Esophagus muscularis mucosa (tissue), 4 donors: ENCODE data around the gene FBLIM1. TPM values are rescaled to one million over a fixed set of nuclear protein-coding genes. Genes with fewer than 3 reads are reported as not detected.
"Not testable (repeated sequence)": the region's sequence is repeated elsewhere in the genome, so short reads cannot be mapped to it uniquely, and the experiment has no call there.

Experiments used
- DNase-seq: peaks from one replicate; pipeline ENCODE4 v3.0.0-alpha.2; 2017; ENCODE audit errors: extremely low spot score
- H3K27ac ChIP-seq, 4 donors: fragments of 200-600 bp; sonication (generic); replicated peaks in 1 of 4; 1 replicate in 3 of 4; 2 replicates in 1 of 4; pipeline ENCODE4 v1.5.1; 2016 to 2019; ENCODE audit warnings: mild to moderate bottlenecking in 1 of 4
- H3K27me3 ChIP-seq, 4 donors: fragments of 200-600 bp; sonication (generic); one replicate each; pipeline versions ENCODE4 v1.5.1 to v1.6.0; 2016 to 2019
- H3K36me3 ChIP-seq, 4 donors: fragments of 200-600 bp; sonication (generic); one replicate each; pipeline ENCODE4 v1.5.1; 2016 to 2019
- H3K4me1 ChIP-seq, 4 donors: fragments of 200-600 bp; sonication (generic); one replicate each; pipeline ENCODE4 v1.5.1; 2016 to 2019
- H3K4me3 ChIP-seq, 4 donors: fragments of 200-600 bp; sonication (generic); 1 replicate in 2 of 4; 2 replicates in 2 of 4; pipeline ENCODE4 v1.5.1; 2016 to 2019; ENCODE audit warnings: mild to moderate bottlenecking in 4 of 4, moderate library complexity in 1 of 4
- H3K9me3 ChIP-seq, 4 donors: fragments of 200-600 bp; sonication (generic); 1 replicate in 3 of 4; 2 replicates in 1 of 4; pipeline ENCODE4 v1.5.1; 2016 to 2019
- CTCF ChIP-seq, 3 experiments: fragments of 200-600 bp in 2 of 3; fragments of 450-650 bp in 1 of 3; sonication (generic) in 2 of 3; IDR thresholded peaks; one replicate each; pipeline ENCODE4 v1.5.1; 2017 to 2019; ENCODE audit warnings: antibody characterized with exemption in 3 of 3, mild to moderate bottlenecking in 2 of 3, moderate library complexity in 1 of 3
- EP300 ChIP-seq: sonication (generic); formaldehyde crosslinking; IDR thresholded peaks from one replicate; pipeline ENCODE4 v1.6.1; 2017; ENCODE audit warnings: antibody characterized with exemption
- POLR2A ChIP-seq: fragments of 450-650 bp; IDR thresholded peaks from one replicate; pipeline ENCODE4 v1.6.1; 2017; ENCODE audit warnings: antibody characterized with exemption, moderate library complexity, mild to moderate bottlenecking, low read depth
- POLR2AphosphoS5 ChIP-seq, 2 donors: sonication (generic); formaldehyde crosslinking; IDR thresholded peaks; one replicate each; pipeline ENCODE4 v1.6.1; 2017; ENCODE audit warnings: antibody characterized with exemption in 2 of 2
- WGBS: methylation state at CpG from one replicate; pipeline ENCODE4 v1.1.5; 2018; 5-methylcytosine and 5-hydroxymethylcytosine counted together
- intact Hi-C: fragments of 100-400 bp; cut with DNase I; formaldehyde crosslinking; loops from one replicate; pipeline ENCODE4 v1.15.1; 2023
- total RNA-seq, 4 donors: library from RNA; depleted of rRNA; stranded (reverse); fragments of >200 nt; gene quantifications; one replicate each; pipeline versions ENCODE4 v1.1.0 to v1.2.1, GENCODE V29; 2016

The FBLIM1 gene
- total RNA-seq, 4 donors from 2014 or later, result 44.9 to 115 (median 71.8) TPM

- no peaks in the 10 kb centered on the region for H3K36me3 ChIP-seq
- 46% methylated on average over 4 of the region's 4 CpGs for WGBS
- H3K27ac ChIP-seq, result no peak overlapping the region
- peaks cover 19 to 32% (median 26%) of the 10 kb centered on the region in 4 donors for H3K4me1 ChIP-seq
- no peak overlapping the region for H3K4me3 ChIP-seq
- TF ChIP-seq CTCF (IDR thresholded peaks at IDR 0.05) (peak; percentile 23 to 34 (median 32)), EP300 (no peak), POLR2A (no peak)
- DNase-seq, result no peak
- no peaks in the 10 kb centered on the region for H3K9me3 ChIP-seq
- intact Hi-C loops, result no loop called here
- no peaks in the 10 kb centered on the region for H3K27me3 ChIP-seq
These were observed 44.8 kb downstream of the FBLIM1 start for GRCh38 chr1:15803380-15803779.

GRCh38 chr1:15804060-15804459 is 45.5 kb downstream of the FBLIM1 start:
- Histone ChIP-seq H3K9me3 (no peaks in the 10 kb centered on the region), H3K27ac (no peak overlapping the region), H3K36me3 (no peaks in the 10 kb centered on the region), H3K27me3 (no peaks in the 10 kb centered on the region), H3K4me3 (no peak overlapping the region), H3K4me1 (peaks cover 19 to 25% (median 21%) of the 10 kb centered on the region in 4 donors)
- TF ChIP-seq POLR2AphosphoS5 (IDR thresholded peaks at IDR 0.05), result no peak
- no peak for TF ChIP-seq CTCF (IDR thresholded peaks at IDR 0.05)
- TF ChIP-seq POLR2A, result no peak
- no peak for TF ChIP-seq EP300
- intact Hi-C loops, result no loop called here
- no peak for DNase-seq
- WGBS, result 91% methylated on average over 8 of the region's 8 CpGs

- TF ChIP-seq POLR2A (no peak), POLR2AphosphoS5 (IDR thresholded peaks at IDR 0.05) (no peak), EP300 (no peak), CTCF (IDR thresholded peaks at IDR 0.05) (no peak)
- 92% methylated on average over 10 of the region's 10 CpGs for WGBS
- no peak overlapping the region for H3K4me3 ChIP-seq
- no peaks in the 10 kb centered on the region for H3K4me1 ChIP-seq
- H3K27me3 ChIP-seq, result no peaks in the 10 kb centered on the region
- H3K9me3 ChIP-seq, result no peaks in the 10 kb centered on the region
- no peaks in the 10 kb centered on the region for H3K36me3 ChIP-seq
- H3K27ac ChIP-seq, result no peak overlapping the region
- no peak for DNase-seq
- intact Hi-C loops, result no loop called here
These were observed 48.5 kb downstream of the FBLIM1 start for GRCh38 chr1:15807121-15807520.

GRCh38 chr1:15807549-15807948 is 49.0 kb downstream of the FBLIM1 start, which contains the start of gene UQCRHL:
Gene UQCRHL, minus strand, starts transcription at chr1:15807649. Its CDS starts 0 bp downstream, at chr1:15807649.
- H3K36me3 ChIP-seq, intact Hi-C loops: not testable (repeated sequence)

GRCh38 chr1:15808955-15809354 is 50.4 kb downstream of the FBLIM1 start:
- Histone ChIP-seq H3K27me3 (no peaks in the 10 kb centered on the region), H3K36me3 (no peaks in the 10 kb centered on the region), H3K4me1 (no peaks in the 10 kb centered on the region), H3K9me3 (no peaks in the 10 kb centered on the region), H3K27ac (no peak overlapping the region), H3K4me3 (no peak overlapping the region)
- intact Hi-C loops, result no loop called here
- WGBS, result 100% methylated on average over 1 of the region's 1 CpG
- TF ChIP-seq POLR2AphosphoS5 (IDR thresholded peaks at IDR 0.05) (no peak), EP300 (no peak), POLR2A (no peak), CTCF (IDR thresholded peaks at IDR 0.05) (no peak)
- no peak for DNase-seq

More at GRCh38 chr1:15807549-15807948, 49.0 kb downstream of the FBLIM1 start, which contains the start of gene UQCRHL:
- H3K4me1 ChIP-seq, H3K27ac ChIP-seq, DNase-seq, H3K27me3 ChIP-seq, H3K4me3 ChIP-seq, H3K9me3 ChIP-seq: not testable (repeated sequence)
- 98% methylated on average over 11 of the region's 11 CpGs for WGBS
